PC-3 (cell line): ENCODE results near the gene AGFG1. TPM values are rescaled to one million over a fixed set of nuclear protein-coding genes. Genes with fewer than 3 reads are reported as not detected.
"Not testable (repeated sequence)": the region's sequence is repeated elsewhere in the genome, so short reads cannot be mapped to it uniquely, and the experiment has no call there.

Source experiments
- ATAC-seq: fragments of 200-7000 bp; cut with Tn5 transposase; 2 replicates; pipeline ENCODE4 v1.9.1; 2020; ENCODE audit warnings: mild to moderate bottlenecking, moderate library complexity
- BruUV-seq: library from RNA; stranded (reverse); fragments of 400-500 nt; replicated peaks from 2 replicates; lab custom pipeline; 2021; lab: Mats Ljungman, UMichigan
- CTCF ChIA-PET: fragments of 300-600 bp; sonication (Branson Sonifier 250); formaldehyde crosslinking; loops from one replicate; lab custom pipeline; 2022; ENCODE audit warnings: antibody characterized with exemption; lab: Charles Lee
- POLR2A ChIA-PET: fragments of 300-600 bp; sonication (Branson Sonifier 250); formaldehyde crosslinking; loops from one replicate; lab custom pipeline; 2022; ENCODE audit warnings: antibody characterized with exemption; ENCODE audit not compliant: unreplicated experiment; lab: Charles Lee
- DNase-seq: peaks from one replicate; pipeline ENCODE4 v3.0.0-alpha.2; 2015
- H2AFZ ChIP-seq: fragments of 300-600 bp; sonication (generic); 2 replicates; pipeline ENCODE4 v1.6.0; 2016; ENCODE audit warnings: antibody characterized with exemption, low read length
- H3F3A ChIP-seq: fragments of 300-600 bp; sonication (generic); one replicate; pipeline ENCODE4 v1.6.0; 2017; ENCODE audit warnings: antibody characterized with exemption, low read length, control low read depth, mild to moderate bottlenecking; ENCODE audit not compliant: unreplicated experiment
- H3K27ac ChIP-seq: fragments of 300-600 bp; sonication (generic); 2 replicates; pipeline ENCODE4 v1.5.1; 2016; ENCODE audit warnings: mild to moderate bottlenecking, low read length
- H3K27me3 ChIP-seq: fragments of 300-600 bp; sonication (generic); 2 replicates; pipeline ENCODE4 v1.6.1; 2016; ENCODE audit warnings: low read length, mixed read lengths
- H3K36me3 ChIP-seq: fragments of 300-600 bp; sonication (generic); 2 replicates; pipeline ENCODE4 v1.6.1; 2016; ENCODE audit warnings: low read depth, mixed run types, low read length, mixed read lengths
- H3K4me1 ChIP-seq: fragments of 300-600 bp; sonication (generic); 2 replicates; pipeline ENCODE4 v1.5.1; 2016; ENCODE audit warnings: low read length; ENCODE audit not compliant: insufficient read depth
- H3K4me2 ChIP-seq: fragments of 300-600 bp; sonication (generic); 2 replicates; pipeline ENCODE4 v1.6.0; 2016; ENCODE audit warnings: low read length
- H3K4me3 ChIP-seq: fragments of 300-600 bp; sonication (generic); 2 replicates; pipeline ENCODE4 v1.5.1; 2016; ENCODE audit warnings: mild to moderate bottlenecking, low read length, mixed read lengths
- H3K79me2 ChIP-seq: fragments of 300-600 bp; sonication (generic); 2 replicates; pipeline ENCODE4 v1.6.1; 2017; ENCODE audit warnings: low read length, mixed read lengths
- H3K9ac ChIP-seq: fragments of 300-600 bp; sonication (generic); 2 replicates; pipeline ENCODE4 v1.6.0; 2016; ENCODE audit warnings: mild to moderate bottlenecking, low read length
- H3K9me2 ChIP-seq: fragments of 300-600 bp; sonication (generic); replicated peaks from 2 replicates; pipeline ENCODE4 v1.6.1; 2016; ENCODE audit warnings: mixed run types, low read length, mixed read lengths
- H3K9me3 ChIP-seq: fragments of 300-600 bp; sonication (generic); 2 replicates; pipeline ENCODE4 v1.6.1; 2016; ENCODE audit warnings: low read length, mixed read lengths
- H4K20me1 ChIP-seq: fragments of 300-600 bp; sonication (generic); 2 replicates; pipeline ENCODE4 v1.6.1; 2016; ENCODE audit warnings: low read length, mixed read lengths
- CTCF ChIP-seq: fragments of 300-600 bp; sonication (generic); conservative IDR thresholded peaks from 2 replicates; pipeline ENCODE4 v1.5.1; 2017; ENCODE audit warnings: antibody characterized with exemption, low read depth, mild to moderate bottlenecking, low read length
- EZH2 ChIP-seq: fragments of 300-600 bp; sonication (generic); IDR thresholded peaks from one replicate; pipeline ENCODE4 v1.6.1; 2017; ENCODE audit warnings: antibody characterized with exemption, mild to moderate bottlenecking, low read length; ENCODE audit not compliant: unreplicated experiment
- EZH2phosphoT487 ChIP-seq: fragments of 300-600 bp; sonication (generic); IDR thresholded peaks from 2 replicates; pipeline ENCODE4 v1.6.1; 2018; ENCODE audit warnings: mild to moderate bottlenecking, antibody characterized with exemption, low read length, borderline replicate concordance
- intact Hi-C: fragments of 100-400 bp; cut with micrococcal nuclease; formaldehyde crosslinking; loops from 2 replicates; pipeline ENCODE4 v1.9.0; 2023
- total RNA-seq: library from RNA; depleted of rRNA; stranded (reverse); fragments of >200 nt; gene quantifications from 2 replicates; pipeline ENCODE4 v1.2.3, GENCODE V29; 2014

Gene AGFG1
- total RNA-seq, 1 experiment from 2014 or later, result 56.3 TPM

- DNase-seq (no peak), ATAC-seq (no peak)
- no TSS peak for BruUV-seq
- Histone ChIP-seq H3K36me3 (peaks cover 29% of the 10 kb centered on the region), H3K4me3 (no peak overlapping the region), H3K79me2 (no peaks in the 10 kb centered on the region), H3K9me3 (no peaks in the 10 kb centered on the region), H3K9ac (no peak overlapping the region), H4K20me1 (no peaks in the 10 kb centered on the region), H3K4me2 (no peak overlapping the region), H3K27ac (no peak overlapping the region), H2AFZ (no peak overlapping the region), H3K4me1 (no peaks in the 10 kb centered on the region), H3K27me3 (no peaks in the 10 kb centered on the region), H3F3A (no peaks in the 10 kb centered on the region), H3K9me2 (no peaks in the 10 kb centered on the region)
- intact Hi-C loops, result no loop called here
- no peak for TF ChIP-seq EZH2phosphoT487
- no peak for TF ChIP-seq EZH2
- no peak for TF ChIP-seq CTCF
- CTCF ChIA-PET, result no interaction called here
- POLR2A ChIA-PET, result no interaction called here
Measured at GRCh38 chr2:227539465-227539956, 67.6 kb downstream of the AGFG1 start.

- H3K9me3 ChIP-seq, H3K27ac ChIP-seq, intact Hi-C loops, H3K4me1 ChIP-seq, H4K20me1 ChIP-seq, BruUV-seq, H3K27me3 ChIP-seq, H3K4me3 ChIP-seq, ATAC-seq, H3K79me2 ChIP-seq, H3K4me2 ChIP-seq, DNase-seq, CTCF ChIA-PET, POLR2A ChIA-PET, H2AFZ ChIP-seq, H3F3A ChIP-seq, H3K9me2 ChIP-seq, H3K9ac ChIP-seq: not testable (repeated sequence)
- peaks cover 23% of the 10 kb centered on the region for H3K36me3 ChIP-seq
Measured at GRCh38 chr2:227540352-227540751, 68.4 kb downstream of the AGFG1 start.

- intact Hi-C loops, result no loop called here
- H3K4me2 ChIP-seq, result no peak overlapping the region
- H3K4me3 ChIP-seq, result no peak overlapping the region
- no peak overlapping the region for H2AFZ ChIP-seq
- no peaks in the 10 kb centered on the region for H3K9me3 ChIP-seq
- TF ChIP-seq EZH2phosphoT487 (no peak), CTCF (peak; percentile 48)
- no peaks in the 10 kb centered on the region for H3K4me1 ChIP-seq
- no peaks in the 10 kb centered on the region for H3K27me3 ChIP-seq
- H3K9me2 ChIP-seq, result no peaks in the 10 kb centered on the region
- no peaks in the 10 kb centered on the region for H3F3A ChIP-seq
- BruUV-seq, result no TSS peak
- H3K36me3 ChIP-seq, result peaks cover 2% of the 10 kb centered on the region; the same call in 1 of the 2 replicates
- POLR2A ChIA-PET, result no interaction called here
- peak; percentile 44 for DNase-seq
- no peaks in the 10 kb centered on the region for H3K79me2 ChIP-seq
- H4K20me1 ChIP-seq, result no peaks in the 10 kb centered on the region
- CTCF ChIA-PET, result interaction anchor here (0.6 kb wide), 4 partner anchors 33 to 222 kb away, joined by 3 to 10 read pairs (median 3); no protein-coding TSS in a partner anchor
- no peak for ATAC-seq
- H3K27ac ChIP-seq, result no peak overlapping the region
- H3K9ac ChIP-seq, result no peak overlapping the region
Measured at GRCh38 chr2:227545990-227546389, 74.0 kb downstream of the AGFG1 start.
